ENCODE results near the gene HAGH.

The HAGH gene

DNA sequence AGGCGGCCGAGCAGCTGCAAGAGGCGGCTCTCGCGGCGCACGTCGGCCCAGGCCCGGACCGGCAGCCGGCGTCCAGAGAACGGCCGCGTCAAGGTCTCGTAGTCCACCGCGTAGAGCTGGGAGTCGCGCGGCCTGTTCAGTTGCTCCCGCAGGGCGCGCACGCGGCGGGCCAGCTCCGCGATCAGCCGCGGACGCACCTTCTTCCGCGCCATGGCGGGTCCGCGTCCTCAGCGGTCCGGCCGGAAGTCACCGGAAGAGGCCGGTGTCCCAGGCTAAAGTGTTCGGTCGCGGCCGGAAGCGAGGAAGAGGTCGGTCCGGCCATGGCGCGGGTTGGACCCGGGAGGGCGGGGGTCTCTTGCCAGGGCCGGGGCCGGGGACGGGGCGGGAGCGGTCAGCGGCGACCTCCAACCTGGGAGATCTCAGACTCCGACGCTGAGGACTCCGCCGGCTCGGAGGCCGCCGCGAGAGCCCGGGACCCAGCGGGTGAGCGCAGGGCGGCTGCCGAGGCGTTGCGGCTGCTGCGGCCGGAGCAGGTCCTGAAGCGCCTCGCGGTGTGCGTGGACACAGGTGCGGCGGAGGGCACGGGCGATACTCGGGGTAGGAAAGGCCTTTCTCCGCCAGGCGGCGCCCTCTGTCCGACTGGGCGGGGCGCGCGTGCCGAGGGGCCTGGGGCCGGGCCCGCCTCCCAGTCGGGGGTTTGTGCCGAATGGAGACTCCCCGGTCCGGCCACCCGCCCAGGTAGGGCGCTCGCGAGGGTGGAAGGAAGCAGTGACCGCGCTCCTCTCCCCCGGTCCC lies 53.5 kb downstream of the HAGH start, which contains the start of gene MRPS34:
TSS of gene MRPS34 (minus strand) at position 227 of the 795 bp plus-strand sequence. CDS start at position 212, 15 bp downstream.
- DNase-seq (ENCODE audit: low spot score): peak; percentile 72
- TF ChIP-seq, protein P1, sequence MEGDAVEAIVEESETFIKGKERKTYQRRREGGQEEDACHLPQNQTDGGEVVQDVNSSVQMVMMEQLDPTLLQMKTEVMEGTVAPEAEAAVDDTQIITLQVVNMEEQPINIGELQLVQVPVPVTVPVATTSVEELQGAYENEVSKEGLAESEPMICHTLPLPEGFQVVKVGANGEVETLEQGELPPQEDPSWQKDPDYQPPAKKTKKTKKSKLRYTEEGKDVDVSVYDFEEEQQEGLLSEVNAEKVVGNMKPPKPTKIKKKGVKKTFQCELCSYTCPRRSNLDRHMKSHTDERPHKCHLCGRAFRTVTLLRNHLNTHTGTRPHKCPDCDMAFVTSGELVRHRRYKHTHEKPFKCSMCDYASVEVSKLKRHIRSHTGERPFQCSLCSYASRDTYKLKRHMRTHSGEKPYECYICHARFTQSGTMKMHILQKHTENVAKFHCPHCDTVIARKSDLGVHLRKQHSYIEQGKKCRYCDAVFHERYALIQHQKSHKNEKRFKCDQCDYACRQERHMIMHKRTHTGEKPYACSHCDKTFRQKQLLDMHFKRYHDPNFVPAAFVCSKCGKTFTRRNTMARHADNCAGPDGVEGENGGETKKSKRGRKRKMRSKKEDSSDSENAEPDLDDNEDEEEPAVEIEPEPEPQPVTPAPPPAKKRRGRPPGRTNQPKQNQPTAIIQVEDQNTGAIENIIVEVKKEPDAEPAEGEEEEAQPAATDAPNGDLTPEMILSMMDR (conservative IDR thresholded peaks at IDR 0.05; ENCODE audit: low read depth): peak; percentile 82
- peak within 1 kb of the TSS; percentile 92 for H3K27ac ChIP-seq

DNA sequence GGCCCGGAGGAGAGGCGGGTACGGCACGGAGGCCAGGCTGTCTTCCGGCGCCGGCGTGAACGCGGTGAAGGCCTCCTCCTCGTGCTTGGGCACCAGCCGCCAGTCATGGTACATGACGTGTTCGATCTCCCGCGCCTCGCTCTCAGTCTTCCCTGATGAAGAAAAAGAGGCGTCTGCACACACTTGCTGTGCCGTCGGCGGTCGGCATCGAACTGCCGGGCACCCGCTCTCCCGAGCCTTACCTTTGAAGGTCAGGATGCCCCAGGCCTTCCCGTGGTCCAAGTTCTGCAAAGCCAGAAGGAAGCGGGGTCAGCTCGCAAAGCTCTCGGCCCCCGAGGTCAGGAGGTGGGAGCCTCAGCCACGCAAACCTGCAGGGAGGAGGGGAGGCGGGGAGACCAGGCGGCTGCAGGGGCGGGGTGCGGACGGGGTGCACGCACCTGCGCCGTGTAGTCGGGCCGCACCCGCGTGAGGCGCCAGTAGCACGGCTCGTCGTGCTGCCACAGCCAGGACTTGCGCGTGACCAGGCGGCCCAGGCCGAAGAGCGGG lies 54.2 kb downstream of the HAGH start, which contains the start of gene EME2:
TSS of gene EME2 (plus strand) at position 449 of the 546 bp plus-strand sequence. CDS start 418 bp downstream, outside the sequence.
- TF ChIP-seq, protein P1 (conservative IDR thresholded peaks at IDR 0.05; ENCODE audit: low read depth): no peak
- H3K27ac ChIP-seq: peak within 1 kb of the TSS; percentile 92
- no peak for DNase-seq (ENCODE audit: low spot score)
- ChIA-PET CTCF (interaction anchor here (1.0 to 1.7 kb wide), 3 partner anchors 28 to 157 kb away, joined by 3 to 8 read pairs (median 3); partner anchors contain the start of gene MAPK8IP3), POLR2A (ENCODE audit: low non-redundant PET) (no interaction called here)

More for the DNA sequence above, 53.5 kb downstream of the HAGH start, which contains the start of gene MRPS34:
- ChIA-PET POLR2A (ENCODE audit: low non-redundant PET) (interaction anchor here (0.8 to 0.9 kb wide), 2 partner anchors 10 to 47 kb away, joined by 3 to 5 read pairs; partner anchors contain the start of genes NUBP2 and SPSB3), CTCF (interaction anchor here (0.7 to 1.7 kb wide), 4 partner anchors 25 to 156 kb away, joined by 3 to 8 read pairs (median 3); partner anchors contain the start of gene MAPK8IP3)

DNA sequence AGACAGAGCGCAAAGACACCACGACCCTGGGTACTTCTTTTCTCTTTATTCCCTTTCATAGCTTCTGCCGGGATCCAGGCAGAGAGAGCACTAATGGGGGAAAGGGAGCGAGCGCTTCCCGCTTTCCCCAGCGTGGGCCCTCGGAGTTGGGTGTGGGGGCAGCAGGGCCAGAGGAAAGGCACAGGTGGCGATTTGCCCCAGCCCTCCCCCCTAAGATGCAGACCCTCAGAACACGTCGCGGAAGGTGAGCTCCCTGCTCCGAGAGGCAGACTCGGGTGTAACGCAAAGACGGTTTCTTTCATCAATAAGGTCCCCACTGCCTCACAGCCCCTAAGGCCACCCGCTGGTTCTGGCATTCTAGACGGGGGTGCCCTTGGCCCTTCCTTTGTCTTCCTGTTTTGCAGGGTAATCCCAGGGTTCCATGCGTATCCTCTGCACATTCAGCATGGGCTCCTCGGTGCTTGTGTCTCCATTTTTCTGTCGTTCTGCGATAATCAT lies 54.7 kb downstream of the HAGH start:
- POLR2A ChIA-PET (ENCODE audit: low non-redundant PET): no interaction called here
- DNase-seq (ENCODE audit: low spot score): no peak
- TF ChIP-seq, protein P1 (conservative IDR thresholded peaks at IDR 0.05; ENCODE audit: low read depth): no peak
- CTCF ChIA-PET: interaction anchor here (0.6 to 1.7 kb wide), 3 partner anchors 12 to 157 kb away, joined by 3 to 8 read pairs (median 5); partner anchors contain the start of gene MAPK8IP3
- peak overlapping the region; percentile 92 for H3K27ac ChIP-seq

DNA sequence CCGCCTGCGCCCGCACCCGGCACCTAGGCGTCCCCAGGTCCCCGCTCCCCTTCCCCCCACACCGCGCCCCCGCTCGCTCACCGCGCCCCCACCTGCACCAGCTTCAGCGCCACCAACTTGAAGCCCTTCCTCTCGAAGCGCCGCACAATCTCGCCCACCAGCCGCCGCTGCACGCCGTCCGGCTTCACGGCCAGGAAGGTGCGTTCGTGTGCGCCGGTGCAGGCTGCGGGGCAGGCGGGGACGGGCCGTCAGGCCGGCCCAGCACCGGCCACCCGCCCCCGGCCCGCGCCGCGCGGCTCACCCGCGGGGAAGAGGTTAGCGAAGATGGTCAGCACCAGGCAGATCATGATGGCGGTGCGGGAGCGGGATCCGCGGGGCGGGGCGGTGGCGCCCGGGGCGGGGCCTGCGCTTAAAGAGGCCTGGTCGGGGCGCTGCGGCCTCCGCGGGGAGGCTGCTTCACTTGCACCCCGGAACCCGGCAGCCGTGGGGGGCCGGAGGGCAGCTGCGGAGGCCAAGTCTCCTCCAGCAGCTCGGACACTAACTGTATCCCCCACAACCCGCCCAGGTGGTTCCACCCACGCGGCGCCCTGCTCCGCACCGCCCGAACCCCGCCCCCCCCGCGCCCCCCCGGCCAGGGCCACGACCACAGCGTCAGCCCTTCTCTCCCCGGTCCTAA lies 55.3 kb downstream of the HAGH start, which contains the start of gene NME3:
TSS of gene NME3 (minus strand) at position 356 of the 676 bp plus-strand sequence. CDS start at position 347, 9 bp downstream.
- ChIA-PET POLR2A (ENCODE audit: low non-redundant PET) (interaction anchor here (0.9 to 1.4 kb wide), 4 partner anchors 11 to 70 kb away, joined by 3 to 6 read pairs (median 4); partner anchors contain the start of genes NUBP2 and SPSB3), CTCF (interaction anchor here (0.6 to 1.6 kb wide), 3 partner anchors 11 to 1191 kb away, joined by 4 to 6 read pairs (median 5); no protein-coding TSS in a partner anchor)
- DNase-seq (ENCODE audit: low spot score): peak; percentile 63
- TF ChIP-seq, protein P1 (conservative IDR thresholded peaks at IDR 0.05; ENCODE audit: low read depth): no peak
- H3K27ac ChIP-seq: peak within 1 kb of the TSS; percentile 92

- ChIA-PET POLR2A (ENCODE audit: low non-redundant PET) (interaction anchor here (0.9 to 1.4 kb wide), 5 partner anchors 12 to 69 kb away, joined by 3 to 6 read pairs (median 4); partner anchors contain the start of genes NUBP2 and SPSB3), CTCF (interaction anchor here (0.6 to 1.6 kb wide), 5 partner anchors 16 to 1191 kb away, joined by 3 to 6 read pairs (median 4); partner anchors contain the start of gene MAPK8IP3)
- peak; percentile 67 for DNase-seq (ENCODE audit: low spot score)
- H3K27ac ChIP-seq: peak overlapping the region; percentile 92
- TF ChIP-seq, protein P1 (conservative IDR thresholded peaks at IDR 0.05; ENCODE audit: low read depth): no peak
Measured at GRCh38 chr16:1770328-1771187, 56.1 kb downstream of the HAGH start.
